DOHH2 (cell line): ENCODE data around the gene LVRN.

ENCODE experiments used
- H3F3A ChIP-seq: fragments of 200-600 bp; sonication (generic), shearing (Covaris generic); 2 replicates; pipeline ENCODE4 v1.6.0; 2016; ENCODE audit warnings: antibody characterized with exemption, mild to moderate bottlenecking; ENCODE audit not compliant: control insufficient read depth, insufficient read depth
- H3K27ac ChIP-seq: fragments of 200-600 bp; sonication (generic); 2 replicates; pipeline ENCODE4 v1.5.1; 2014; ENCODE audit warnings: low read depth, mild to moderate bottlenecking, low read length, moderate library complexity
- H3K27me3 ChIP-seq: fragments of 200-600 bp; sonication (generic); 2 replicates; pipeline ENCODE4 v1.6.1; 2014; ENCODE audit warnings: mild to moderate bottlenecking, low read length, mixed read lengths; ENCODE audit not compliant: control insufficient read depth
- H3K36me3 ChIP-seq: fragments of 200-600 bp; sonication (generic); 2 replicates; pipeline ENCODE4 v1.6.1; 2014; ENCODE audit warnings: mild to moderate bottlenecking, low read length, moderate library complexity, mixed read lengths; ENCODE audit not compliant: control insufficient read depth
- H3K4me1 ChIP-seq: fragments of 200-600 bp; sonication (generic); 2 replicates; pipeline ENCODE4 v1.6.1; 2014; ENCODE audit warnings: mild to moderate bottlenecking, low read length, mixed read lengths; ENCODE audit not compliant: control insufficient read depth
- H3K4me2 ChIP-seq: fragments of 200-600 bp; sonication (generic); 2 replicates; pipeline ENCODE4 v1.6.0; 2014; ENCODE audit warnings: mild to moderate bottlenecking, low read length, moderate library complexity
- H3K4me3 ChIP-seq: fragments of 200-600 bp; sonication (generic); 2 replicates; pipeline ENCODE4 v1.5.1; 2014; ENCODE audit warnings: mild to moderate bottlenecking, low read length, mixed read lengths
- H3K79me2 ChIP-seq: fragments of 200-600 bp; sonication (generic); 2 replicates; pipeline ENCODE4 v1.6.1; 2014; ENCODE audit warnings: mild to moderate bottlenecking, low read length, mixed read lengths; ENCODE audit not compliant: control insufficient read depth
- H3K9me2 ChIP-seq: fragments of 200-600 bp; sonication (generic); replicated peaks from 2 replicates; pipeline ENCODE4 v1.6.1; 2014; ENCODE audit warnings: mild to moderate bottlenecking, low read length, mixed read lengths; ENCODE audit not compliant: control insufficient read depth
- H3K9me3 ChIP-seq: fragments of 200-600 bp; sonication (generic); 2 replicates; pipeline ENCODE4 v1.6.1; 2014; ENCODE audit warnings: antibody characterized with exemption, low read length, mixed read lengths; ENCODE audit not compliant: control insufficient read depth, insufficient read depth
- H4K20me1 ChIP-seq: fragments of 200-600 bp; sonication (generic); 2 replicates; pipeline ENCODE4 v1.6.0; 2014; ENCODE audit warnings: low read depth, mild to moderate bottlenecking, antibody characterized with exemption, low read length, moderate library complexity; ENCODE audit not compliant: control insufficient read depth, insufficient read depth
- EZH2phosphoT487 ChIP-seq: fragments of 200-600 bp; sonication (generic); IDR thresholded peaks from 2 replicates; pipeline ENCODE4 v1.6.1; 2017; ENCODE audit warnings: borderline replicate concordance, mild to moderate bottlenecking, antibody characterized with exemption, low read length, moderate library complexity, mixed read lengths
- TF ChIP-seq, protein P1 (sequence below): fragments of 200-600 bp; sonication (generic); IDR thresholded peaks from one replicate; pipeline ENCODE4 v1.5.1; 2014; ENCODE audit warnings: antibody characterized with exemption, mild to moderate bottlenecking, low read depth, low read length; ENCODE audit not compliant: poor library complexity, severe bottlenecking

The LVRN gene

GRCh38 chr5:115979201-115980041 lies 17.1 kb downstream of the LVRN start:
- H4K20me1 ChIP-seq = no peaks in the 10 kb centered on the region
- no peak for TF ChIP-seq EZH2phosphoT487
- TF ChIP-seq, protein P1, sequence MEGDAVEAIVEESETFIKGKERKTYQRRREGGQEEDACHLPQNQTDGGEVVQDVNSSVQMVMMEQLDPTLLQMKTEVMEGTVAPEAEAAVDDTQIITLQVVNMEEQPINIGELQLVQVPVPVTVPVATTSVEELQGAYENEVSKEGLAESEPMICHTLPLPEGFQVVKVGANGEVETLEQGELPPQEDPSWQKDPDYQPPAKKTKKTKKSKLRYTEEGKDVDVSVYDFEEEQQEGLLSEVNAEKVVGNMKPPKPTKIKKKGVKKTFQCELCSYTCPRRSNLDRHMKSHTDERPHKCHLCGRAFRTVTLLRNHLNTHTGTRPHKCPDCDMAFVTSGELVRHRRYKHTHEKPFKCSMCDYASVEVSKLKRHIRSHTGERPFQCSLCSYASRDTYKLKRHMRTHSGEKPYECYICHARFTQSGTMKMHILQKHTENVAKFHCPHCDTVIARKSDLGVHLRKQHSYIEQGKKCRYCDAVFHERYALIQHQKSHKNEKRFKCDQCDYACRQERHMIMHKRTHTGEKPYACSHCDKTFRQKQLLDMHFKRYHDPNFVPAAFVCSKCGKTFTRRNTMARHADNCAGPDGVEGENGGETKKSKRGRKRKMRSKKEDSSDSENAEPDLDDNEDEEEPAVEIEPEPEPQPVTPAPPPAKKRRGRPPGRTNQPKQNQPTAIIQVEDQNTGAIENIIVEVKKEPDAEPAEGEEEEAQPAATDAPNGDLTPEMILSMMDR = no peak
- H3K4me3 ChIP-seq = no peak overlapping the region
- H3K79me2 ChIP-seq = no peaks in the 10 kb centered on the region
- no peaks in the 10 kb centered on the region for H3K9me2 ChIP-seq
- H3K36me3 ChIP-seq = no peaks in the 10 kb centered on the region
- H3K27ac ChIP-seq = no peak overlapping the region
- no peaks in the 10 kb centered on the region for H3F3A ChIP-seq
- no peaks in the 10 kb centered on the region for H3K27me3 ChIP-seq
- H3K9me3 ChIP-seq = 0 out of 2 replicates have a peak, but pooled peaks cover 3% of the 10 kb centered on the region
- no peak overlapping the region for H3K4me2 ChIP-seq
- peaks cover 11% of the 10 kb centered on the region for H3K4me1 ChIP-seq

DNA sequence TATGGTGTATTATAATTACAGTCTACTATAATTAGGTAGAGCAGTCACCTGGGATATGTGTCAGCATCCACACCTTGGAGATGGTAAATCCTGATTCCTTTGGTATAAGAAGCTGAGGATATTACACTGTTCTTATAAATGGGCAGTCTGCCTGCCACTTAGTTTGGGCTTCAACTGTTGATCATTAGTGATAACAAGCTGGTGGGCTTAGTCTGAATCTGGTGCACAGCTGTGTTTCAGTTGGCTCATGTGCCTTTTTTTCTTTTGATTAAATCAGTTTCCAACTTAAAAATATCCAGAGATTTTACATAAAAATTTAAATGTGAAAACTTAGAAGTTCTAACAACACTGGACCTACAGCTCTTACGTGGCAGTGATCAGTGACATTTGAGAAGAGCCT lies 21.2 kb downstream of the LVRN start:
- TF ChIP-seq, protein P1 = no peak
- TF ChIP-seq EZH2phosphoT487 = no peak

GRCh38 chr5:115985802-115986757 lies 23.8 kb downstream of the LVRN start:
- no peak overlapping the region for H3K4me3 ChIP-seq
- TF ChIP-seq, protein P1 = no peak
- TF ChIP-seq EZH2phosphoT487 = no peak
- no peaks in the 10 kb centered on the region for H3K36me3 ChIP-seq
- H3K27me3 ChIP-seq = no peaks in the 10 kb centered on the region
- no peaks in the 10 kb centered on the region for H3K79me2 ChIP-seq
- no peaks in the 10 kb centered on the region for H3K9me3 ChIP-seq
- no peaks in the 10 kb centered on the region for H3K9me2 ChIP-seq
- no peaks in the 10 kb centered on the region for H3F3A ChIP-seq
- H3K4me2 ChIP-seq = no peak overlapping the region
- H4K20me1 ChIP-seq = no peaks in the 10 kb centered on the region
- H3K4me1 ChIP-seq = no peaks in the 10 kb centered on the region
- H3K27ac ChIP-seq = no peak overlapping the region

More for the DNA sequence above, 21.2 kb downstream of the LVRN start:
- Histone ChIP-seq H3K4me2 (no peak overlapping the region), H3K79me2 (no peaks in the 10 kb centered on the region), H3K27ac (no peak overlapping the region), H3K36me3 (no peaks in the 10 kb centered on the region), H3K9me2 (no peaks in the 10 kb centered on the region), H3F3A (no peaks in the 10 kb centered on the region), H3K4me1 (no peaks in the 10 kb centered on the region), H3K27me3 (no peaks in the 10 kb centered on the region), H3K4me3 (no peak overlapping the region), H3K9me3 (no peaks in the 10 kb centered on the region), H4K20me1 (no peaks in the 10 kb centered on the region)
